Mesothelial cell of epicardium (in vitro differentiated cells): Measurements from ENCODE around the gene OR4C11. TPM values are rescaled to one million over a fixed set of nuclear protein-coding genes. Genes with fewer than 3 reads are reported as not detected.

Experiments
- DNase-seq, 2 experiments: peaks; one replicate each; pipeline ENCODE4 v3.0.0; 2021; ENCODE audit warnings: low spot score in 2 of 2; ENCODE audit not compliant: unreplicated experiment in 2 of 2
- H3K27ac Mint-ChIP-seq: 2 replicates; pipeline ENCODE4 v1.8.0; 2021; ENCODE audit warnings: mixed read lengths
- H3K27me3 Mint-ChIP-seq: 2 replicates; pipeline ENCODE4 v1.8.0; 2021; ENCODE audit warnings: low read depth, mixed read lengths
- H3K36me3 Mint-ChIP-seq: 2 replicates; pipeline ENCODE4 v1.8.0; 2021; ENCODE audit warnings: mixed read lengths
- H3K4me1 Mint-ChIP-seq: 2 replicates; pipeline ENCODE4 v1.8.0; 2021; ENCODE audit warnings: mixed read lengths
- H3K4me3 Mint-ChIP-seq: 2 replicates; pipeline ENCODE4 v1.8.0; 2021; ENCODE audit warnings: mild to moderate bottlenecking, moderate library complexity, mixed read lengths
- H3K9me3 Mint-ChIP-seq: 2 replicates; pipeline ENCODE4 v1.8.0; 2021; ENCODE audit warnings: mixed read lengths
- CTCF ChIP-seq: fragments of 200-600 bp; sonication (generic); IDR thresholded peaks from one replicate; pipeline ENCODE4 v1.5.0; 2021; ENCODE audit warnings: antibody characterized with exemption; ENCODE audit not compliant: unreplicated experiment
- total RNA-seq: library from RNA; stranded (reverse); gene quantifications from 3 replicates; pipeline ENCODE4 v1.2.1, GENCODE V29; 2021

The OR4C11 gene
- total RNA-seq, 1 donor from 2014 or later: not detected

- Mint-ChIP-seq H3K27me3 (no peaks in the 10 kb centered on the region), H3K9me3 (peaks cover 39% of the 10 kb centered on the region), H3K4me3 (no peak overlapping the region), H3K36me3 (no peaks in the 10 kb centered on the region), H3K4me1 (no peaks in the 10 kb centered on the region), H3K27ac (no peak overlapping the region)
- no peak for TF ChIP-seq CTCF
- no peak for DNase-seq
Measured at GRCh38 chr11:55624531-55624930, 17.1 kb upstream of the OR4C11 start.

GRCh38 chr11:55572548-55572947 lies 34.9 kb downstream of the OR4C11 start:
- H3K4me3 Mint-ChIP-seq: no peak overlapping the region
- peaks cover 54% of the 10 kb centered on the region for H3K9me3 Mint-ChIP-seq
- no peak overlapping the region for H3K27ac Mint-ChIP-seq
- DNase-seq: no peak
- TF ChIP-seq CTCF: no peak
- peaks cover 2% of the 10 kb centered on the region for H3K36me3 Mint-ChIP-seq
- H3K4me1 Mint-ChIP-seq: no peaks in the 10 kb centered on the region
- no peaks in the 10 kb centered on the region for H3K27me3 Mint-ChIP-seq

GRCh38 chr11:55571828-55572227 lies 35.6 kb downstream of the OR4C11 start, which contains the start of gene OR4C16:
Gene OR4C16, plus strand, starts transcription at chr11:55572128. Its CDS starts 0 bp downstream, at chr11:55572128.
- no peak for DNase-seq
- no peak within 1 kb of the TSS for H3K4me3 Mint-ChIP-seq
- peaks cover 2% of the 10 kb centered on the region for H3K36me3 Mint-ChIP-seq
- no peaks in the 10 kb centered on the region for H3K27me3 Mint-ChIP-seq
- no peak for TF ChIP-seq CTCF
- no peak within 1 kb of the TSS for H3K27ac Mint-ChIP-seq
- H3K9me3 Mint-ChIP-seq: peaks cover 49% of the 10 kb centered on the region
- no peaks in the 10 kb centered on the region for H3K4me1 Mint-ChIP-seq

- Mint-ChIP-seq H3K36me3 (no peaks in the 10 kb centered on the region), H3K4me1 (no peaks in the 10 kb centered on the region), H3K27ac (no peak within 1 kb of the TSS), H3K27me3 (no peaks in the 10 kb centered on the region), H3K4me3 (no peak within 1 kb of the TSS), H3K9me3 (peaks cover 51% of the 10 kb centered on the region)
- no peak for TF ChIP-seq CTCF
- DNase-seq: no peak
Measured at GRCh38 chr11:55554169-55554568, 53.3 kb downstream of the OR4C11 start, which contains the start of gene OR4C15. Gene OR4C15, plus strand, starts transcription at chr11:55554469. Its CDS starts 0 bp downstream, at chr11:55554469.

Other genes with a start within 250 kb of the OR4C11 start
- gene OR4A15, start 239.7 kb downstream of the OR4C11 start, total RNA-seq: not detected in 3 replicates
- not detected in 3 replicates for gene OR4C15, start 53.2 kb downstream of the OR4C11 start, total RNA-seq
- not detected in 3 replicates for gene OR4C16, start 35.5 kb downstream of the OR4C11 start, total RNA-seq
- gene OR4P4, start 27.5 kb upstream of the OR4C11 start, total RNA-seq: not detected in 3 replicates
- gene OR4S2, start 40.7 kb upstream of the OR4C11 start, total RNA-seq: not detected in 3 replicates
- gene OR4C6, start 54.6 kb upstream of the OR4C11 start, total RNA-seq: not detected in 3 replicates
- not detected in 3 replicates for gene OR5D13, start 165.8 kb upstream of the OR4C11 start, total RNA-seq
- gene OR5D14, start 187.9 kb upstream of the OR4C11 start, total RNA-seq: not detected in 3 replicates
- gene OR5L1, start 203.7 kb upstream of the OR4C11 start, total RNA-seq: not detected in 3 replicates
- not detected in 3 replicates for gene OR5D18, start 212.0 kb upstream of the OR4C11 start, total RNA-seq
- not detected in 3 replicates for gene OR5L2, start 219.6 kb upstream of the OR4C11 start, total RNA-seq
- gene OR5D16, start 231.1 kb upstream of the OR4C11 start, total RNA-seq: not detected in 3 replicates